Eye (tissue), 1 donor: Measurements from ENCODE around the gene KIF26B.

ENCODE experiments used
- DNase-seq: peaks from one replicate; pipeline ENCODE4 v3.0.0-alpha.2; 2015

The KIF26B gene

GRCh38 chr1:245537992-245538391 is 383.2 kb downstream of the KIF26B start:
- no peak for DNase-seq

- DNase-seq, result no peak
Observed at GRCh38 chr1:245538671-245539070, 383.9 kb downstream of the KIF26B start.

GRCh38 chr1:245541369-245541768 is 386.6 kb downstream of the KIF26B start:
- no peak for DNase-seq

GRCh38 chr1:245542365-245542764 is 387.6 kb downstream of the KIF26B start:
- DNase-seq, result no peak

GRCh38 chr1:245544236-245544635 is 389.5 kb downstream of the KIF26B start:
- DNase-seq, result no peak

GRCh38 chr1:245546875-245547274 is 392.1 kb downstream of the KIF26B start:
- DNase-seq, result no peak

GRCh38 chr1:245549996-245550719 is 395.4 kb downstream of the KIF26B start:
- DNase-seq, result no peak

GRCh38 chr1:245550720-245551043 is 395.9 kb downstream of the KIF26B start:
- DNase-seq, result no peak

- DNase-seq, result no peak
Observed at GRCh38 chr1:245551536-245551935, 396.8 kb downstream of the KIF26B start.

GRCh38 chr1:245552331-245552730 is 397.5 kb downstream of the KIF26B start:
- DNase-seq, result no peak

- DNase-seq, result no peak
Observed at GRCh38 chr1:245556057-245556456, 401.3 kb downstream of the KIF26B start.

- no peak for DNase-seq
Observed at GRCh38 chr1:245558069-245558468, 403.3 kb downstream of the KIF26B start.

- DNase-seq, result no peak
Observed at GRCh38 chr1:245560316-245560859, 405.6 kb downstream of the KIF26B start.

GRCh38 chr1:245561665-245562234 is 407.0 kb downstream of the KIF26B start:
- no peak for DNase-seq

- DNase-seq, result no peak
Observed at GRCh38 chr1:245566134-245566533, 411.3 kb downstream of the KIF26B start.

GRCh38 chr1:245566952-245567351 is 412.2 kb downstream of the KIF26B start:
- peak; percentile 61 for DNase-seq

- DNase-seq, result peak; percentile 87
Observed at GRCh38 chr1:245571815-245572294, 417.1 kb downstream of the KIF26B start.

GRCh38 chr1:245572709-245573108 is 417.9 kb downstream of the KIF26B start:
- peak; percentile 29 for DNase-seq

- DNase-seq, result no peak
Observed at GRCh38 chr1:245575710-245576109, 420.9 kb downstream of the KIF26B start.

GRCh38 chr1:245576323-245576722 is 421.5 kb downstream of the KIF26B start:
- peak; percentile 11 for DNase-seq

GRCh38 chr1:245577191-245578157 is 422.7 kb downstream of the KIF26B start:
- no peak for DNase-seq

- DNase-seq, result peak; percentile 65
Observed at GRCh38 chr1:245578308-245578707, 423.5 kb downstream of the KIF26B start.

GRCh38 chr1:245578771-245579170 is 424.0 kb downstream of the KIF26B start:
- no peak for DNase-seq
